GM21360 (cell line): ENCODE results near the gene PRRC2A.
"Not testable (repeated sequence)": the region's sequence is repeated elsewhere in the genome, so short reads cannot be mapped to it uniquely, and the experiment has no call there.

Source experiments
- ATAC-seq: cut with Tn5 transposase; IDR thresholded peaks from one replicate; pipeline ENCODE4 v1.9.1; 2021; ENCODE audit warnings: mild to moderate bottlenecking, moderate library complexity; ENCODE audit not compliant: unreplicated experiment

Gene PRRC2A

GRCh38 chr6:31585491-31585890 lies 35.0 kb upstream of the PRRC2A start:
- ATAC-seq: no peak

- ATAC-seq: no peak
These were observed 34.5 kb upstream of the PRRC2A start, which contains the start of gene LST1 for GRCh38 chr6:31586008-31586407. TSS of gene LST1 (plus strand) at chr6:31586277. CDS start at chr6:31587300, 1,023 bp downstream.

- ATAC-seq: no peak
These were observed 33.8 kb upstream of the PRRC2A start for GRCh38 chr6:31586599-31587281.

- ATAC-seq: no peak
These were observed 32.4 kb upstream of the PRRC2A start for GRCh38 chr6:31587791-31588777.

GRCh38 chr6:31588871-31589650 lies 31.5 kb upstream of the PRRC2A start:
- no peak for ATAC-seq

GRCh38 chr6:31590691-31591090 lies 29.8 kb upstream of the PRRC2A start:
- not testable (repeated sequence) for ATAC-seq

- no peak for ATAC-seq
These were observed 28.1 kb upstream of the PRRC2A start for GRCh38 chr6:31592396-31592771.

- ATAC-seq: no peak
These were observed 23.5 kb upstream of the PRRC2A start for GRCh38 chr6:31597006-31597405.

- no peak for ATAC-seq
These were observed 13.2 kb upstream of the PRRC2A start for GRCh38 chr6:31607317-31607716.

GRCh38 chr6:31609519-31610406 lies 10.8 kb upstream of the PRRC2A start:
- ATAC-seq: no peak

GRCh38 chr6:31610968-31611367 lies 9.5 kb upstream of the PRRC2A start:
- no peak for ATAC-seq

- ATAC-seq: no peak
These were observed 6.4 kb upstream of the PRRC2A start for GRCh38 chr6:31614075-31614619.

- no peak for ATAC-seq
These were observed 5.6 kb upstream of the PRRC2A start, which contains the start of gene AIF1 for GRCh38 chr6:31614684-31615578. TSS of gene AIF1 (plus strand) at chr6:31615234. CDS start at chr6:31615330, 96 bp downstream.

GRCh38 chr6:31615748-31616147 lies 4.8 kb upstream of the PRRC2A start:
- ATAC-seq: no peak

- no peak for ATAC-seq
These were observed 3.5 kb upstream of the PRRC2A start for GRCh38 chr6:31617010-31617409.

GRCh38 chr6:31619805-31620585 lies 520 bp upstream of the PRRC2A start:
- ATAC-seq: peak; percentile 76

- ATAC-seq: no peak
These were observed 915 bp downstream of the PRRC2A start for GRCh38 chr6:31621320-31621939.
